Dendritic cell treated with granulocyte-macrophage colony-stimulating factor and Interleukin-4, amounts not matched to agents 40 ng/mL and 50 ng/mL, for 4 days (primary cell): ENCODE data around the gene SUSD6.
"Not testable (repeated sequence)": the region's sequence is repeated elsewhere in the genome, so short reads cannot be mapped to it uniquely, and the experiment has no call there.

ENCODE experiments used
- H3K27ac Mint-ChIP-seq: one replicate; pipeline ENCODE4 v1.8.0; 2022; ENCODE audit warnings: mild to moderate bottlenecking, mixed read lengths
- H3K27me3 Mint-ChIP-seq: one replicate; pipeline ENCODE4 v1.8.0; 2022; ENCODE audit warnings: mild to moderate bottlenecking, mixed read lengths
- H3K36me3 Mint-ChIP-seq: one replicate; pipeline ENCODE4 v1.8.0; 2022; ENCODE audit warnings: low read depth, mixed read lengths
- H3K4me1 Mint-ChIP-seq: one replicate; pipeline ENCODE4 v1.8.0; 2022; ENCODE audit warnings: low read depth, mixed read lengths
- H3K4me3 Mint-ChIP-seq: one replicate; pipeline ENCODE4 v1.8.0; 2022; ENCODE audit warnings: mild to moderate bottlenecking, moderate library complexity, mixed read lengths
- H3K9me3 Mint-ChIP-seq: one replicate; pipeline ENCODE4 v1.8.0; 2022; ENCODE audit warnings: mixed read lengths
- intact Hi-C: fragments of 100-400 bp; cut with micrococcal nuclease; formaldehyde crosslinking; loops from one replicate; pipeline ENCODE4 v1.15.0; 2022

Gene SUSD6

GRCh38 chr14:69579476-69579875 lies 31.9 kb upstream of the SUSD6 start:
- Mint-ChIP-seq H3K4me3 (no peak overlapping the region), H3K27me3 (peaks cover 46% of the 10 kb centered on the region), H3K36me3 (no peaks in the 10 kb centered on the region), H3K27ac (no peak overlapping the region), H3K9me3 (peaks cover 8% of the 10 kb centered on the region), H3K4me1 (peaks cover 11% of the 10 kb centered on the region)
- intact Hi-C loops = no loop called here

GRCh38 chr14:69580009-69580577 lies 31.3 kb upstream of the SUSD6 start:
- Mint-ChIP-seq H3K4me3 (no peak overlapping the region), H3K27me3 (peaks cover 41% of the 10 kb centered on the region), H3K9me3 (peaks cover 8% of the 10 kb centered on the region), H3K27ac (no peak overlapping the region), H3K4me1 (peaks cover 12% of the 10 kb centered on the region), H3K36me3 (no peaks in the 10 kb centered on the region)
- intact Hi-C loops = loop anchor here (10.0 kb wide), 1 partner anchor 445 kb away; no protein-coding TSS in a partner anchor

- Mint-ChIP-seq H3K27ac (no peak overlapping the region), H3K4me1 (peaks cover 24% of the 10 kb centered on the region)
- intact Hi-C loops = loop anchor here (10.0 kb wide), 1 partner anchor 443 kb away; no protein-coding TSS in a partner anchor
Measured at GRCh38 chr14:69581316-69581935, 30.0 kb upstream of the SUSD6 start.

DNA sequence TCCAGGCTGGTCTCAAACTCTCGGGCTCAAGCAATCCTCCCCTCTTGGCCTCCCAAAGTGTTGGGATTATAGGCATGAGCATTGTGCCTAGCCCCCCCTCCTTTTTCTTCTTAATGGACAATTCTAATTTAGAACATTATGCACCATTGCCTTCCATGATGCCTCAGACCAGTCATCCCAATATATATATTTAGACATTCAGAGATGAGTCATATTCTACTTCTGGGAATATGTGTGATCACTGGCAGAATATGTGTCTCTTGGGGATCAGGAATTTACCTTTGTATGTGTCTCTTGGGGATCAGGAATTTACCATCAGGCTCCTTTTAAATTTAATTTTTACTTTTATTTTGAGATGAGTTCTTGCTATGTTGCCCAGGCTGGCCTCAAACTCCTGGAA lies 29.2 kb upstream of the SUSD6 start:
- H3K27me3 Mint-ChIP-seq = peaks cover 23% of the 10 kb centered on the region
- intact Hi-C loops = loop anchor here (10.0 kb wide), 1 partner anchor 443 kb away; no protein-coding TSS in a partner anchor
- H3K4me1 Mint-ChIP-seq = peaks cover 32% of the 10 kb centered on the region
- no peaks in the 10 kb centered on the region for H3K36me3 Mint-ChIP-seq
- no peak overlapping the region for H3K27ac Mint-ChIP-seq
- no peak overlapping the region for H3K4me3 Mint-ChIP-seq
- peaks cover 8% of the 10 kb centered on the region for H3K9me3 Mint-ChIP-seq

More at GRCh38 chr14:69581316-69581935, 30.0 kb upstream of the SUSD6 start:
- peaks cover 8% of the 10 kb centered on the region for H3K9me3 Mint-ChIP-seq
- no peak overlapping the region for H3K4me3 Mint-ChIP-seq
- no peaks in the 10 kb centered on the region for H3K36me3 Mint-ChIP-seq
- peaks cover 27% of the 10 kb centered on the region for H3K27me3 Mint-ChIP-seq

DNA sequence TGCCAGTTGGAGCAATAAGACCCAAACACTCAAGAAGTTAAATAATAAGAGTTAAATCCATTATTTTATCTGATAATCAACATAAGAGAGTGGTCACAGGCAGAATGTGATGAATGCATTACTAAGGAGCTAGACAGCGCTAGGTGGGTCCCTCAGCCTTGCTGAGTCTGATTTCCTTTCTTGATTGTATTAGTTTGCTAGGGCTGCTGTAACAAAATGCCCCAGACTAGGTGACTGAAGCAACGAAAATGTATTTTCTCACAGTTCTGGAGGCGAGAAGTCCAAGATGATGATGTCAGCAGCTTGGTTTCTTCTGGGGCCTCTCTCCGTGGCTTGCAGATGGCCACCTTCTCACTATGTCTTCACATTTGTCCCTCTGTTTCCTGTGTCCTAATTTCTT lies 28.6 kb upstream of the SUSD6 start:
- Mint-ChIP-seq H3K36me3 (no peaks in the 10 kb centered on the region), H3K4me1 (peaks cover 38% of the 10 kb centered on the region), H3K27me3 (peaks cover 21% of the 10 kb centered on the region), H3K27ac (no peak overlapping the region), H3K4me3 (no peak overlapping the region), H3K9me3 (peaks cover 8% of the 10 kb centered on the region)
- intact Hi-C loops = loop anchor here (10.0 kb wide), 1 partner anchor 442 kb away; no protein-coding TSS in a partner anchor

- Mint-ChIP-seq H3K27me3 (peaks cover 16% of the 10 kb centered on the region), H3K4me3 (no peak overlapping the region), H3K9me3 (peaks cover 8% of the 10 kb centered on the region), H3K36me3 (no peaks in the 10 kb centered on the region), H3K4me1 (peaks cover 42% of the 10 kb centered on the region), H3K27ac (peak overlapping the region; percentile 23)
- intact Hi-C loops = loop anchor here (10.0 kb wide), 1 partner anchor 440 kb away; no protein-coding TSS in a partner anchor
Measured at GRCh38 chr14:69584389-69584788, 27.0 kb upstream of the SUSD6 start.

GRCh38 chr14:69586404-69586803 lies 25.0 kb upstream of the SUSD6 start:
- H3K9me3 Mint-ChIP-seq = peaks cover 8% of the 10 kb centered on the region
- no peaks in the 10 kb centered on the region for H3K36me3 Mint-ChIP-seq
- intact Hi-C loops = loop anchor here (10.0 kb wide), 1 partner anchor 438 kb away; no protein-coding TSS in a partner anchor
- no peak overlapping the region for H3K4me3 Mint-ChIP-seq
- peaks cover 11% of the 10 kb centered on the region for H3K27me3 Mint-ChIP-seq
- no peak overlapping the region for H3K27ac Mint-ChIP-seq
- peaks cover 34% of the 10 kb centered on the region for H3K4me1 Mint-ChIP-seq

- intact Hi-C loops = loop anchor here (10.0 kb wide), 1 partner anchor 437 kb away; no protein-coding TSS in a partner anchor
- H3K4me1 Mint-ChIP-seq = peaks cover 34% of the 10 kb centered on the region
- H3K27me3 Mint-ChIP-seq = peaks cover 13% of the 10 kb centered on the region
- no peak overlapping the region for H3K27ac Mint-ChIP-seq
- no peaks in the 10 kb centered on the region for H3K36me3 Mint-ChIP-seq
- H3K9me3 Mint-ChIP-seq = peaks cover 8% of the 10 kb centered on the region
- no peak overlapping the region for H3K4me3 Mint-ChIP-seq
Measured at GRCh38 chr14:69587389-69587788, 24.0 kb upstream of the SUSD6 start.

DNA sequence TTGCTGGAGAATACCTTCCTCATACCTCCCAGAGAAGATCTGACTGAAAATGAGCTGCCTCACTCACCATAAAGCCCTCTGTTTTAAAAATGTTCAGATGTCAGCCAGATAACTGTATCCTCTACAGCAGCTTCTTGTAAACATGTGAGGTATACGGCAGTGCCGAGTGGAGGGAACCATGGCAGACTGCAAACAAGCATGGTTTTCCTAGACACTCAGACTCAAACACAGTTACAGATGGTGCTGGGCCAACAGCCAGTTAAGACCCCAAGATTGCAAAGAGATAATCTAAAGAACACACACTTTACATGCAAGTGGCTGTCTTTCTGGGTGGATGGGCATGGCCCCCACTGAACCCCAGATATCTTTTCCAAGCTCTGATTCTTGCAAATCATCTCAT lies 20.1 kb upstream of the SUSD6 start:
- intact Hi-C loops = no loop called here
- Mint-ChIP-seq H3K4me1 (peaks cover 19% of the 10 kb centered on the region), H3K36me3 (no peaks in the 10 kb centered on the region), H3K27ac (no peak overlapping the region), H3K9me3 (no peaks in the 10 kb centered on the region), H3K27me3 (peaks cover 10% of the 10 kb centered on the region), H3K4me3 (no peak overlapping the region)

DNA sequence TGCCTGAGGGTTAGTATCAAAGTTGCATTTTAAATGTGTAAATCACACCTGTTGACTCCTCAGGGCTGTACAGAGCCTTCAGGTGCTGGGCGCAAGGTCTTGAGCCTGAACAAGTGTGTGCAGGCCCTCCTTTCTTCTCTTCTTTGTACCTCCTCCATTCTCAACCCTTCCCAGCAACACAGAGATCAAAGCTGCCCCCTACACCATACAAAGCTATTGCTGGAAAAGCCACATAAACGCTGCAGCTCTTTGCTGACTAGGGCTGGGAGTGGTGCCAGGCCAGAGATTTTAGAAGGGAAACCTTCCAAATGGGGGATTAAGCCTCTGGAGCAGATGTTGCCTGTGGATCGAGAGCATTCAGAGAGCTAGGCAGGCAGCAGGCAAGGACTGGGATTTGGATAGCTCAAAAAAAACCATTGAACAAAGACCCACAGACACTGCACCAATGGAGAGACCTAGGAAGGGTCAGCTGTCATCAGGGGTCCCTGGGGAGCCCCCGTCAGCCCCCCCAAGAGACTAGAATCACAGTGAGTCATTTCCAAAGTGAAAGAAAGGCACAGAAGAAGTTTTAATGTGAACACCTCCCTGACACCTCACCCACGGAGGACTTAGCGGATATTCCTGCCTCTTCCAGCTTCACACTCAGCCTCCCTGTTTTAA lies 18.2 kb upstream of the SUSD6 start:
- Mint-ChIP-seq H3K4me1 (peaks cover under 1% of the 10 kb centered on the region), H3K27me3 (peaks cover 5% of the 10 kb centered on the region), H3K9me3 (no peaks in the 10 kb centered on the region), H3K4me3 (no peak overlapping the region), H3K27ac (no peak overlapping the region), H3K36me3 (no peaks in the 10 kb centered on the region)
- intact Hi-C loops = no loop called here

DNA sequence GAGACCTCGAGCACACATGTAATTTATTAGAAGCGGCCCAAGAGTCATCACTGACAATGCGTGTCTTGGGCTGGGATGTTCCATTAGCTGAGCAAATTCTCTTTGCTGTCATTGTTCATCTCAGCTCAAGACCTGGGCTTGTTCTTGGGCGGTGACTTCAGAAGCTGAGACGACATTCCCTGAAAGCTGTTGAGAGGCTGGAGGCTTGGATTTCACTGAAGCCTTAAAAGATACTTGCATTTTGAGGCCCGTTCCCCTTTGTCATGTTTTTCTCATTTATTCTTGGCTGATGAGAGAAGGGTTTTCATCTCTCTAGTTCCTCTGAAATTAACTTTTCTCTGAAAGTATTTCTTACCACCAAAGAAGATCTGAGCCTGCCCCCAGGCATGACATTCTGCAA lies 16.6 kb upstream of the SUSD6 start:
- Mint-ChIP-seq H3K27ac (no peak overlapping the region), H3K9me3 (no peaks in the 10 kb centered on the region), H3K4me1 (no peaks in the 10 kb centered on the region), H3K4me3 (no peak overlapping the region), H3K27me3 (peaks cover 2% of the 10 kb centered on the region), H3K36me3 (no peaks in the 10 kb centered on the region)
- intact Hi-C loops = no loop called here

DNA sequence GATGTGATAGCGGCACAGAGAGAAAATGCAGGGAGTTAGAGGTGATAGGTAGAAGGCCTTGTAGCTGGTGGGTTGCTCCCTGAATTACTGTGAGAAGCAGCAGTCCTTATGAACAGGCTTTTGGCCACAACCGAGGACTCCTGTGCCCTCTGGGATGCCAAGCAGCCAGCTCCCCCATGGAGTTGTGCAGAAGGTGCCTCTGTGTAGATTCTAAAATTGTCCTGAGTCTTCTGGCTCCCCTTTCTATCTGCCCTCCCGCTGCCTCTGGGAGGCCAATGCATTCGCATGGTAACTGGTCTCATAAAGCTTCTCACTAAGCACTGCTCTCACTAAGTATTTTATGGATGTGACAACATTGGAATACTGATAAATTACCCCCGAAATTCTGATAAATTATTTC lies 16.1 kb upstream of the SUSD6 start:
- Mint-ChIP-seq H3K27ac (no peak overlapping the region), H3K27me3 (peaks cover 2% of the 10 kb centered on the region), H3K9me3 (no peaks in the 10 kb centered on the region), H3K36me3 (no peaks in the 10 kb centered on the region), H3K4me3 (no peak overlapping the region), H3K4me1 (no peaks in the 10 kb centered on the region)
- intact Hi-C loops = no loop called here

DNA sequence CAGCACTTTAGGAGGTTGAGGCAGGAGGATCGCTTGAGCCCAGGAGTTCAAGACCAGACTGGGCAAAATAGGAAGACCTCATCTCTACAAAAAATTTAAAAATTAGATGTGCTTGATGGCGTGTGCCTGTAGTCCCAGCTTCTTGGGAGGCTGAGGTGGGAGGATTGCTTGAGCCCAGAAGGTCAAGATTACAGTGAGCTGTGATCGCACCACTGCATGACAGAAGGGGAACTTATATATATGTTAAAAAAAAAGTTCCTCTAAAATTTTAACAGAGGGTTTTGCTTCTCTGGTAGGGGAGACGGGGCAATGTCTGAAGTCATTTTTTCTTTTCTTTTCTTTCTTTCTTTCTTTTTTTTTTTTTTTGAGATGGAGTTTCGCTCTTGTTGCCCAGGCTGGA lies 12.0 kb upstream of the SUSD6 start:
- H3K27ac Mint-ChIP-seq, H3K4me3 Mint-ChIP-seq, intact Hi-C loops, H3K9me3 Mint-ChIP-seq, H3K27me3 Mint-ChIP-seq, H3K4me1 Mint-ChIP-seq, H3K36me3 Mint-ChIP-seq: not testable (repeated sequence)

GRCh38 chr14:69600304-69600891 lies 11.0 kb upstream of the SUSD6 start:
- no peak overlapping the region for H3K4me3 Mint-ChIP-seq

More at GRCh38 chr14:69600304-69600891, 11.0 kb upstream of the SUSD6 start:
- Mint-ChIP-seq H3K36me3 (no peaks in the 10 kb centered on the region), H3K9me3 (no peaks in the 10 kb centered on the region), H3K27me3 (no peaks in the 10 kb centered on the region), H3K4me1 (peaks cover 5% of the 10 kb centered on the region), H3K27ac (no peak overlapping the region)
- intact Hi-C loops = no loop called here
